GM19372 (cell line): ENCODE data around the gene PHOSPHO1.
"Not testable (repeated sequence)": the region's sequence is repeated elsewhere in the genome, so short reads cannot be mapped to it uniquely, and the experiment has no call there.

Source experiments
- ATAC-seq: cut with Tn5 transposase; IDR thresholded peaks from one replicate; pipeline ENCODE4 v1.9.1; 2021; ENCODE audit warnings: mild to moderate bottlenecking, low read depth, moderate library complexity; ENCODE audit not compliant: unreplicated experiment

PHOSPHO1 gene

GRCh38 chr17:49230636-49231562 lies at the start of gene PHOSPHO1:
Gene PHOSPHO1 (minus strand): TSS chr17:49230787. CDS start chr17:49226691, 4,096 bp downstream.
- ATAC-seq: peak; percentile 90

- no peak for ATAC-seq
Observed at GRCh38 chr17:49280061-49280460, 49.5 kb upstream of the PHOSPHO1 start.

- not testable (repeated sequence) for ATAC-seq
Observed at GRCh38 chr17:49279263-49280015, 48.9 kb upstream of the PHOSPHO1 start.

- no peak for ATAC-seq
Observed at GRCh38 chr17:49278076-49278475, 47.5 kb upstream of the PHOSPHO1 start.

- no peak for ATAC-seq
Observed at GRCh38 chr17:49277638-49278037, 47.1 kb upstream of the PHOSPHO1 start.

GRCh38 chr17:49275981-49276380 lies 45.4 kb upstream of the PHOSPHO1 start:
- ATAC-seq: not testable (repeated sequence)

- no peak for ATAC-seq
Observed at GRCh38 chr17:49269356-49269755, 38.8 kb upstream of the PHOSPHO1 start.

- no peak for ATAC-seq
Observed at GRCh38 chr17:49267912-49268311, 37.3 kb upstream of the PHOSPHO1 start.

GRCh38 chr17:49266233-49266632 lies 35.6 kb upstream of the PHOSPHO1 start:
- no peak for ATAC-seq

GRCh38 chr17:49261540-49261939 lies 31.0 kb upstream of the PHOSPHO1 start:
- ATAC-seq: not testable (repeated sequence)

GRCh38 chr17:49260817-49261291 lies 30.3 kb upstream of the PHOSPHO1 start:
- no peak for ATAC-seq

- ATAC-seq: peak; percentile 51
Observed at GRCh38 chr17:49260011-49260816, 29.6 kb upstream of the PHOSPHO1 start.

GRCh38 chr17:49259663-49260010 lies 29.1 kb upstream of the PHOSPHO1 start:
- no peak for ATAC-seq

GRCh38 chr17:49258394-49258793 lies 27.8 kb upstream of the PHOSPHO1 start:
- no peak for ATAC-seq

- ATAC-seq: no peak
Observed at GRCh38 chr17:49255125-49255524, 24.5 kb upstream of the PHOSPHO1 start.

GRCh38 chr17:49254066-49254465 lies 23.5 kb upstream of the PHOSPHO1 start:
- ATAC-seq: no peak

GRCh38 chr17:49252148-49252695 lies 21.6 kb upstream of the PHOSPHO1 start:
- ATAC-seq: no peak

- ATAC-seq: no peak
Observed at GRCh38 chr17:49249890-49250522, 19.4 kb upstream of the PHOSPHO1 start.

- no peak for ATAC-seq
Observed at GRCh38 chr17:49249292-49249794, 18.8 kb upstream of the PHOSPHO1 start.

GRCh38 chr17:49247944-49248343 lies 17.4 kb upstream of the PHOSPHO1 start:
- ATAC-seq: no peak
